ENCODE results near the gene DDA1.
"Not testable (repeated sequence)": the region's sequence is repeated elsewhere in the genome, so short reads cannot be mapped to it uniquely, and the experiment has no call there.

The DDA1 gene

GRCh38 chr19:17289489-17289888, 19.9 kb upstream of the DDA1 start:
- DNase-seq: no peak

- no peak for DNase-seq
Measured at GRCh38 chr19:17292301-17293074, 16.9 kb upstream of the DDA1 start.

GRCh38 chr19:17293605-17294004, 15.8 kb upstream of the DDA1 start:
- DNase-seq: no peak

GRCh38 chr19:17294051-17294891, 15.1 kb upstream of the DDA1 start:
- DNase-seq: no peak

- DNase-seq: not testable (repeated sequence)
Measured at GRCh38 chr19:17295551-17295950, 13.8 kb upstream of the DDA1 start.

GRCh38 chr19:17296273-17296672, 13.1 kb upstream of the DDA1 start:
- no peak for DNase-seq

- DNase-seq: no peak
Measured at GRCh38 chr19:17296976-17297375, 12.4 kb upstream of the DDA1 start.

- no peak for DNase-seq
Measured at GRCh38 chr19:17300992-17301619, 8.3 kb upstream of the DDA1 start.

GRCh38 chr19:17302391-17303166, 6.8 kb upstream of the DDA1 start:
- no peak for DNase-seq

- peak; percentile 84 for DNase-seq
Measured at GRCh38 chr19:17303167-17303939, 6.0 kb upstream of the DDA1 start, which contains the start of gene ABHD8. Gene ABHD8 (minus strand): TSS chr19:17303425. CDS start chr19:17301616, 1,809 bp downstream.

GRCh38 chr19:17303940-17304267, 5.5 kb upstream of the DDA1 start:
- no peak for DNase-seq

GRCh38 chr19:17304386-17305215, 4.8 kb upstream of the DDA1 start:
- peak; percentile 45 for DNase-seq

- DNase-seq: no peak
Measured at GRCh38 chr19:17305216-17305516, 4.2 kb upstream of the DDA1 start.

- DNase-seq: peak; percentile 97
Measured at GRCh38 chr19:17305517-17306284, 3.7 kb upstream of the DDA1 start, which contains the start of gene MRPL34. Gene MRPL34 (plus strand): TSS chr19:17305872. CDS start chr19:17305893, 21 bp downstream.

- peak; percentile 9 for DNase-seq
Measured at GRCh38 chr19:17306285-17306714, 3.1 kb upstream of the DDA1 start.

- no peak for DNase-seq
Measured at GRCh38 chr19:17307876-17308377, 1.4 kb upstream of the DDA1 start.

- DNase-seq: no peak
Measured at GRCh38 chr19:17309965-17310461, 650 bp downstream of the DDA1 start.

GRCh38 chr19:17311455-17312188, 2.3 kb downstream of the DDA1 start:
- no peak for DNase-seq
